Occipital lobe (tissue), 2 donors: ENCODE measurements around the gene GDPD5. TPM values are rescaled to one million over a fixed set of nuclear protein-coding genes. Genes with fewer than 3 reads are reported as not detected.

ENCODE experiments used
- DNase-seq: peaks from one replicate; lab custom pipeline; 2025; lab: John Stamatoyannopoulos, UW
- total RNA-seq: library from RNA; depleted of rRNA; stranded (reverse); fragments of >200 nt; gene quantifications from one replicate; pipeline ENCODE4 v1.2.3, GENCODE V29; 2014

The GDPD5 gene
- total RNA-seq, 1 donor from 2014 or later = 9.8 TPM

DNA sequence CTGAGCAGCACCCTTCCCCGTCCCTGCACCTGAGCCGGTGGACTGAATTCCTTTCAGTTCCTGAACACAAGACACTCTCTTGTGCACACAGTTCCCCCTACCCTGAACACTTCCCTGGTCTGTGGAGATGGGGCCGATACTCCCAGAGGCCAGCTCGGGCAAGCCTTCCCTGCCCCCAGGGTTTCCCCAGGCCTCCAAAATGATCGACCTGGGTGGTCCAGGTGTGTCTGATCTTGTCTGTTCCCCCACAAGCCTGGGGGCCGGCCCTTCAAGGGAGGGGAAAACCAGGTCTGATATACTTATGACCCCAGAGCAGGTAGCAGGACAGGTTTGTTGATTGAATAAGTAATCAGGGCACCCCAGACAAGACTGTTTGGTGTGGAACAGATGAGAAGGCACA lies 52.1 kb downstream of the GDPD5 start:
- no peak for DNase-seq

DNA sequence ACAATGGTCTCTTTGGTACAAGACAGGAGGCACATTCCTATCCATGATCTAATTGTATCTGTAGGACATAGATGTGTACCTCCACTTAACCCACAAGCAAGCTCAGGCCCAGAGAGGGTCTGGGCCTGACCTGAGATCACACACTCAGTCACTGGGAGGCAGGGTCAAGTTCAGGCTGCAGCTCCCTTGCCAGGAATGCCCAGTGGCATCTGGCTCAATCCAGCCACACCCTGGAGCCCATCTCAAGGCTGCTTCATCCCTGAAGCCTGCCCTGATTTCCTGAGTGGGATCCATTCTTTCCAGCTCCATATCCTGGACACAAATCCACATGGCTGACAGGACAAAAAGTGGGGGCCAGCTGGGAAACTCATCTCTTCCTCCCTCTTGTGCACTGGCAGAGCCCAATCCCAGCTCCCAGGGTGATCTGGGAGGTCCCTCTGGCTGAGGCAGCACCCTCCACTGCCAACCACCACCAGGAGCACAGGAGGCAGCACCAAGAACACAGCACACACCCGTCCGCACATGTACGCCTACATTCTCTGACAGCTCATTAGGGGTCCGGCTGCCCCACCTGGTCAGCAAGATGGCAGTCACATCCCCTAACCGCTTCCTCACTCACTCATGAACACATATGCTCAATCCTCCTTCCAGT lies 53.5 kb downstream of the GDPD5 start:
- no peak for DNase-seq

DNA sequence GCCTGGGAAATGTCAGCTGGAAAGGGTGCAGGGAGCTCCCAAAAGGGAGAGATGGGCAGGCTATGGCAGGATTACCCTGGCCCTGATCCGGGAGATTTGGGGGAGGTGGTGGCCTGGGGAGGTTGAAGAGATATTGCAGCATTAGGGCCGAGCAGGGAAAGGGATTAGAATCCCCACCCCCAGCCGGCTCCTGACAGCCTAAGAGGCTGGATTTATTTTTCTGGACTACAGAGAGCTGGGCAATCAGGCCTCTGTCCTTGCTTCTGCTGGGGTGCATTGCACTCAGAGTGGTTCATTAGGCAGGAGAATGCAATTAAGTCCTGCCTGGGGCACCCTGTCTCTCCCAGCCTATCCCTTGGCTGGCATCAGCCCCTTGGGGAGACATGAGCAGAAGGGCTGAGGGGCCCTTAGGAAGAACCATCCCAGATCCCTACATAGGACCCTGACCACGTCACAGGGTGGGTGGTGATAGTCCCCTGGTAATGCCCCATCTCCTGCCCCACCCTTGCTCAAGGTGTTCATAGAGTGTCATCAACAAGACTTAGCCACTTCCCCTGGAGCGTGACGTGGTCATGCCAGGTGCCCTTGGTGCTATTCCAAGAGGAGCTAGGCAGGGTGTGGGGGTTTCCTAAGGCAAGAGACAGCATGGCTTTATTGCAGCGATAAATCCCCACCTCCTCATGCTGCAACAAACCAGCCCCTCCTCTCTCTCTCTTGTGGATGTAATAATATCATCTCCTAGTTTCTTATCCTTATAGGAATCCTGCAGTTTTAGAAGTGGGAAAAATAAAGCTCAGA lies 54.4 kb downstream of the GDPD5 start:
- DNase-seq = no peak

DNA sequence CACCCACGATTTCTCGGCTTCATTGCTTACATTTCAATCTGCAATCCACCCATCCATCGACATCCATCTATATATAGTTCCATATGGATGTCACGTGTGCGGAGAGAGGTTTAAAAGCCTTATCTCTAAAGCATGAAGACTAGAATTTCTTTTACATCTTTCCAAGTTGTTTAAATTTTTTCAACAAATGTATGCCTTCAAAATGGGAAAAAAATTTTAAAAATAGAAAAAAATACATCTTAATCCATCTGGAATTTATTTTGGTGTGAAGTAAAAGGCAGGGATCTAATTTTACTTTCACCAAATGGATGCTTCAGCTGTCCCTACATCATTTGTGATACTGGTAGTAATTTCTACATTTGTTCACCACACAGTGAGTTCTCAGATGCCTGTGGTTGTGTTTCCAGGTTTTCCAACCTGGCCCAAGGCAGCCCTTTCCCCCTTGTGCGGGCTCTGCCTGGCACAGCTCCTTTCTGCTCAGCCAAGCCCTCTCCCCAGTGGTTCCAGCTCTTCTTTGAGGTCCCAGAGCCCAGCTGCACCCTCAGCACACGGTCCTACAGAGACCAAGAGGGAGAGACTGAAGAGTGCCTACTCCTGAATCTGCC lies 55.2 kb downstream of the GDPD5 start:
- DNase-seq = no peak

DNA sequence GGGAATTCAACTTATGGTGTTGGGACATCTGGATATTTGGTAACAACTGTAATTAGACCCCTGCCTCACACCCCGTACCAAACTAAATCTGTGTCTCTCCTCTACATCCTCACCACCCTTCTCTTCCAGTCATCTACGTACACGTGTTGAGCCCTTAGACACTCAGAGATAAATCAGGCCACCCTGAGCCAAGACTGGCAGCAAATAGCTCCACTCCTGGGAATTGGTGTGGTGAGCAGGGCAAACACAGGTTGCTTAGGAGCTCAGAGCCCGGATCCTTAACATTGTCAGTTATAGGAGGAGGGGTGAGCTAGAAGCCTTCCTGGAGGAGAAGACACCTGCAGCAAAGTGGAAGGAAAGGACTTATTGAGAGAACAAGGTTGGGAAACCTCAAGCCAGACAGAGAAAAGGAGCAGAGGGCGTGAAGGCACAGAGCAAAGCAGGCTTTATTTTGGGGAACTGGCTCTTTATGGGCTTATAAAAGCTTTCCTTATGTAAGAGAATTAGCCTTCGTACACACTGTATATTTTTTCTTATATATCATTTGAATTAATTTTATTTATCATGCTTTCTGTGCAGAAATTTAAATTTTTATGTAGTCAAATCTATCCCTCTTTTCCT lies 55.8 kb downstream of the GDPD5 start:
- DNase-seq = no peak

DNA sequence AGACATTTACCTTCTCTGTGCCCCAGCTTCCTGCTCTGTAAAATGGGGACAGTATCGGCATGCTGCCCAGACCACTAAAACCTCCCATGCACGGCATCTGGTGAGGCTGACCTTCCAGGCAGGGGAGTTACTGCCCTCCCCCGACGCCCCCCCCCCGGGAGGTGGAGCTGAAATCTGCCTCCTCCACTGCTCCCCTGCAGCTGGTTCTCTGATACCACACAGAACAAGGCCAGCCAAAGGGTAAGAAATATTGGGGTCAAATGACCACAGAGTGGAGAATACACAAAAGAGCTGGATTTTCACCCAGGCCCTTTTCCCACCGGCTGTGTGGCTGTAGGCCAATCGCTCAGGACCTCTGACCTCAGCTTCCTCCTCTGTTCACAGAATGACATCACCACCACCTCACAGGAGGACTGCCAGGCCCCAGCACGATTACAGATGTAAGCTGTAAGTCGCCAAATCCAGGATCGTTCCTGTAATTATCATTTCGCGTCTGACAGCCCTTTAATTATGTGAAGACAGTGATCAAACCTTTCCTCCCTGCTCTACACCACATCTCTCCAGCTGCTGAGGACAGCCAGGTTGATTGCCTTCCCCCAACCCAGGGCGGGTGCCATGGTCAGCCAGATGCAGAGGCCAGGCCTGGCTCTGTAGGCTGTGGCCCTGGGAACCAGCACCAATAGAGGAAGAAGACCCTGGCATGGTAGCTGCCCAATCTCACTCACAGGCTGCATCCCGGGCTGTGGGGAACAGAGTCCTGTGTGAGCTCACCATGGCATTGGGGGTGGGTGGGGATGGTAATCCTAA lies 57.0 kb downstream of the GDPD5 start:
- DNase-seq = no peak

DNA sequence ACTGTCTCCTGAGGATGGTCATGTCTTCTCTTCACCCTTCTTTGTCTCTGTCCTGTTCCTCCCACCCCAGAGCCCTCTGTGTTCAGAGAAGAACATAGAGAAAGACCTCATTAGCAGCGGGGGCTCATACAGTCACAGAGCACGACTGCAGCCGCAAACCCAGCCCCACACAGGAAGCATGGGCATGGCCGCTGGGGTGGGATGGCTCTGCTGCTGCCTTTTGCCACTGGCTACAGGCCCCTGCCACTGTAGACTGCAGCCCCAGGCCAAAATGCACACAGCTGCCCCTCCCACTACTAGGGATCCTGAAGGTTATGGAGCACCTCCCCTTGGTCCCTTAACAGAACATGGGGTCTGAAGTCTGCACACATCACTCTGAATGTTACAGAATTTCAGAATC lies 57.9 kb downstream of the GDPD5 start:
- no peak for DNase-seq

DNA sequence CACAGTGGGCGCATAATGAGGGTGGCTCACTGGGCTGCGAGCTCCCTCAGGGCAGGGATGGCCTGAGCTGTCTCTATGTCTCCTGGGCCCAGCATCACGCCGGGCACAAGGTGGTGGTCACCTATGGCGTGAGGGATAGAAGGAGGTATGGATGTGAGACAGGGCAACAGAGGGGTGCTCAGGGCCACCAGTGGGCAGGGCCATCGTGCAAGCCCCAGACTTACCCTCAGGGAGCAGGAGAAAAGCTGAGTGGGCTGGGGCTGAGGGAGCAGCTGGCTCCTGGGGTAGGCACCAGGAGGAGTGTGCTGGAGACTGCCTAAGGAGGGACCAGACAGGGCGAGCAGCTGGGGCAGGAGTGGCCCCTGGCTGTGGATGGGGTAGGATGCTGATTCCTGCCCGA lies 58.4 kb downstream of the GDPD5 start:
- no peak for DNase-seq

DNA sequence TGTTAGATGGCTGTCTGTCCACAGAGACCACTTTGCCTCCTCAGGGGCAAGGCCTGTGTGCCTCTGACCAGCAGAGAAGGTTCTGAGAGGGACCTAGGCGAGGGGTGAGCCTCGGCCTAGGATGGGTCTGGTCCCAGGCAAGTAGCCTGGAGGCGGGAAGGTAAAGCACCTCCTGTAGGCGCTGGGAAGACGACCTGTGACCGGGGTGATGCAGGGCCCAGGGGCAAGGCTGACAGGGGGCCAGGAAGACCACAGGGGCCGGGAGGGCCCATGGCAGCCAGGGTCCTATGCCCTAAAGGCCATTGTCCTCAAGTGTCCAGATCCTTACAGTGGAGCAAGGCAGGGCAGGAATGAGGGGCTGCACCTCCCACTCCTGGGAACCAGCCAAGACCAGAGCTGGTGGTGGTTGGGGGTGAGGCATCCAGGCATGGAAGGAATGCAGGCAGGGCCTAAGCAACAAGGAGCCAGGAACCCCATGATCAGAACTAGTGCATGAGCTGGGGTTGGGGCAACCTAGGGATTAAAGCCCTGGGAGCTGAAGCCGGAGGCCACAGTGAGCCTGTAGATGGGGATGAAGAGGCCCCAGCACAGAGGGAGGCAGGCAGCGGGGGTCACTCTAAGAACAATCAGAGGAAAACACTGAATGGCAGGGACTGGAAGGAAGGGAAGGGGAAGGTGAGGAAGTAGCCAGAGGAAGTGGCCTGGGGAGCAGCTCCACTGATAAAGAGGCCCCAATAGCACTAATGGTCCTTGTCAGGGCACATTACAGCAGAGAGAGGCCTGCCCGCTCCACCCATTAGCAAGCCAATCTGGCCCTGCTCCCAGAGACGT lies 59.8 kb downstream of the GDPD5 start:
- no peak for DNase-seq

DNA sequence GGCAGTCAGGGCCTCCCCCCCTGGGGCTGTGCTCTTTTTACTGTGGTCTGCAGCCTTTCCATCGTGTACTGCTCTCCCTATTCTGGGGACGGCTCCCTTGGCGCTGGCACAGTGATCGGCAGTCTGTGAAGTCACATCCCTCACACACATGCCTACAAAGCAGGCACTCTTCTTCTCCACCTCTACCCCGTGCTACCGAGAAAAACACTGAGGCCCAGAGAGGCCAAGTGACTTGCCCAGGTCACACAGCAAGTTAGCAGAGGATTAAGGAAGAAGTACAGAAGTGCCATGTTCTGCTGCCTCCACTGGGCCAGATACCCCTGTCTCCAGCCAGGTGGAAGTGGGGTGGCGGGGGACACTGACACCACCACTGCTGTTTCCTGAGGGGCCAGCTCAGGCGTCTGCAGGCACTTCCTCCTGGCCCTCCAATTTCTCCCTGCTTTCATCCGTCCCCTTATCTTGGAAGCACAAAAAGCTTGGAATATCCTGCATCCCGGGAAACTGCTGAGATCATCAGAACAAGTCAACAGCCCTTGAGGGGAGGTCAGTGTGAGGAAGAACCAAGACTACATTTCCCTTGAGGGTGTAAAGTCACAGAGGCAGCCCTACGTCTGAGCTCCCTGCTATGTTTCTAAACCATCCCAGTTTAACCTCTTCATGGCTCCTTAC lies 62.5 kb downstream of the GDPD5 start:
- no peak for DNase-seq

DNA sequence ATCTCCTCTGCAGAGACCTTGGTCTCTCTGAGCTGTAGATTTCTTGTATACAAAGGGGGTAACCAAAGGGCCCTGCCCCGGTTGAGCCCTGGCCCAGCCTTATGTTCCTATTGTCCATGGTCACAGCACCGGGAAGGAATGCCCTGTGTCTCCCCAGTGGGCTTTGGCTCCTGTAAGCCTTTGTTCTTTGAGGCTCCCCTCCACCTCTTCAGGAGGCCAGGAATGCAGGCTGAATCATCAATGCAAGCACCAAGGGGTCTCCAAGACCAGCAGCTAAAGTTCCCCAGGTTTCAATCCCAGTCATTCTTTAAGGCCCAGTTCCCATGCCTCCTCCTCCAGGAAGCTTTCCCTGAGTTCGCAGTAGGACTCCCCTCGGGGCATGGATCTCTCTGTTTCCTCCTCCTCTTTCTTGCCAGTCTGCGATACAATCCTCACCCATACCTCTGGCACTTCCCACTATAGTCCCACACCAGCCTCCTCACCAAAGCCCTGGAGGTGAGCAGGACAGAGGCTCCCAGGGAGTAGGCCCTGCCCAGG lies 63.6 kb downstream of the GDPD5 start:
- DNase-seq = no peak

DNA sequence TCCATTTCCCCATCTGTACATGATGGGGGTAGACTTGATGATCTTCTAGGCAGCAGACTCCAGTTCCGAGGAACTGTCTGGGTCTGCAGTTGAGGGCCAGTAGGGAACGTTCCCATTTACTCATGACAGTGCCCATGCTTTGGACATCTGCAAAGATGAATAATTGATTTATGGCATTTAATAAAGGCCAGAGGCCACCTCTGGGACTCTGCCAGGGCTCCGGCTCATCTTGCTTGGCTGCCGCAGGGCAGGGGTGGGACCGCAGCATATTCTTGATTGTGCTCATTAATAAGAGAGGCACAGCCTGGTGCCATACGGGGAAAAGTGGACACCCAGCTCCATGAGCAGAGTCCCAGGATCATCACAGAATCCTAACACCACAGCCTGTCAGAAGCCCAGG lies 64.6 kb downstream of the GDPD5 start:
- DNase-seq = no peak

DNA sequence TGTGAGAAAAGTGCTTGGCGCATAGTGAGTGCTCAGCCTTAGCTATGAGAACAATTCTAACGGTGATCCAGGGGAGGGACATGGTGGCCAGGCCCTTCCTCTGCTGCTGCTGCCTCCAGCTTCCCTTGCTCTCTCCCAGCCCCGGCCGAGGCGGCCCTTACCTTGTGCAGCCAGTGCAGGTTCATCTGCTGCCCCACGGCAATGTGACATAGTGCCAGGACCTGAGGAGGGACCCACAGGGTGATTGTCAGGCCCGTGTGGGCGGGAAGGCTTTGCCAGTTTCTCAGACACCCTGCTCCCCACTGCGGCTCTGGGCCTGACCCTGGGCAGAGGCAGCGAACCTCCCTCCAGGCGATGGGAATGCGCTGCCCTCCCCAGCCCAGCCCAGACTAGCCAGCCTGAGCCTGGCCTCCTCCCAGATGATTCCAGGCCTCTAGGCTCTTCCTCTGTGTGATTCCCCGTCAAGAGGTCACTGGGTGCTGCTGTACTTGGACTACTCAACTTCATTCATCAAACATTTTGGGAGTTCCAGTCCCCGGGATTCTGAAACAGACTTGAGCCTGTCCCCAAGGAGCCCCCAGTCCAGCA lies 69.1 kb downstream of the GDPD5 start:
- DNase-seq = no peak

DNA sequence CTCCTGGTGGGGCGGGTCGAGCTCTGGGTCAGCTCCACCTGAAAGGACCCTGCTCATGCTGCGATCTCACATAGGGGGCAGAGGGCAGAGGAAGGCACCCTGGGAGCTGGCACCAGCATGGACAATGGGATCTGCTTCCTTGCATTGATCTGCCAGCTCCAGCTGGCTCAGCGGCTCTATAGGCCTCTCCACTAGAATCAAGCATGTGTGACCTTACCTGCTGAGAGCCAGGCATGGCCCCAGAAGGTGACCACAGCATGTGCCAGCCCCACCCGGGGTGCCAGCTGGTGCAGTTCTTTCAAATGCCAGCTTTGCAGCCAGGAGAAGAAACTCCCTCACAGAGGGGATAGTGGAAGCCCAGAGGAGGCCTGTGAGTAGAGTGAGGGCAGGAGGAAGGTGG lies 70.8 kb downstream of the GDPD5 start:
- no peak for DNase-seq

DNA sequence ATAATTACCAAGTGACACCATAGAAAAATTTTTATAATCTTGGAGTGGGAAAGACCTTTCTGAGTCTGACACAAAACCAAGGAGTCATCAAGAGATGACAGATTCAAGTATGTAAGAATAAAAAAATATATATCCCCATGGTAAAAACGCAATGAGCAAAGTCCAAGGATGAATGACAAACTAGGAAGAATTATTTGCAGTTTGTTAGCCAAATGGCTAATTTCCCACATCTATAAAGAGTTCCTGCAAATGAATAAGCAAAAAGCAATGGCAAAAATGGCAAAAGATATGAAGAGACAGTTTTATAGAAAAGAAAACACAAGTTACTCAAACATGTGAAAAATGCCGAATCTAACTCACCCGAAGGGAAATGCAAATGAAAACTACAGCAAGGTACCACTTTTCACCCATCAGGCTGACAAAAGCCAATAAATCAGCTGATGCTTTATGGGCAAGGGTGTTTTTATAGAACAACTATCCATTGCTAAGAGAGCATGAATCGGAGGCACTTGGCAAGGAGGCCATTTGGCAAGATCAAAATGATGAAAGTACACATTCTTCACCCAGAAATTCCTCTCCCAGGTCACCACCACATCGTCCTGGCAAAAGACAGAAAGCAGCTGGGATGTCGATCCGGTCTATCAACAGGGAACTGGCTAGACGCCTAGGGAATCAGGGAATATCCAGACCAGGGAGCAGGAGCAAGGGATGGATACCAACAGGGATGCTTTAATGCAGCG lies 71.7 kb downstream of the GDPD5 start:
- DNase-seq = no peak

DNA sequence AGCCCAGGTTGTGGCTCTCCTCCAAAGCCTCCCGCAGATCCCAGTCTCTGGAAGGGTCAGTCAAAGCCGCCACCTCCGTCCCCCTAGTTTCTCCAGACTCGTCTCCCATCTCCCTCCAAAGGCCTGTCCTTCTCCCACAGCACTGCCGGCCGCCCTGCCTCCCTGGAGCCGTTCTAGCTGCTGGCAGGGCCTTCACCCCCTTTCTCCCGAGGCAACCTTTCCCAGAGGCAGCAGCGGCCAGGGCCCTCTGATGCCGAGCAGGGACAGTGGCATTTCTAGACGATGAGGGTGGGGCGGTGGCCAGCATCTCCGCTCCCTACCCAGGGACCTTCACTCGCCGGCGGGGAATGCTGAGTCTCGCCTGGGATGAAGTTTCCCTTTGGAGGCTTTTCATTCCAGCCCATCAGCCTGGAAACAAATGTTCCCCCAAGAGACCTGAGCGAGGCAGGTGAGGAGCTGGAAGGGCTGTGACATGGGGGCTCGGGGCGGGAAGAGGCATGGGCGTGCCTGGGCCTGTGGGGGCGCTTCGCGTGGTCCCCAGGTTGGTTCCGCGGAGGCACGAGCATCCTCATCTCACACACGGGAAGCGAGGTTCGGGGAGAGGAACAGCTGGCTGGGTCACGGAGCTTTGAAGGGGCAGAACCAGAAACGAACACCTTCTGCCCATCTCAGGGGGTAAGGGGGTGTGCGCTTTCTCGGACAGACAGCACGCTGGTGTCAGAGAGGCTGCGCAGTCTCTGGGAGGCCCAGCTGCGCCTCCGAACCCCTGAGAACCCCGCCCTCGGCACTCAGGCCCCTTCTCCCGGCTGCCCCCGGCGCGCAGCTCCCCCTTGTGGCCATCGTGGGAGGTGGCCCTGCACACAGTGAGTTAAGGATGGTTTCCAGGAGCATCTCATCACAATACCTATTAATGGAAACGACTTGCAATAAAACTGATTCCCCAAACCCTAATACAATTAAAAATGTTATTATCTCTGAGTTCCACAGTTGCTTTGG lies 74.6 kb downstream of the GDPD5 start:
- no peak for DNase-seq

DNA sequence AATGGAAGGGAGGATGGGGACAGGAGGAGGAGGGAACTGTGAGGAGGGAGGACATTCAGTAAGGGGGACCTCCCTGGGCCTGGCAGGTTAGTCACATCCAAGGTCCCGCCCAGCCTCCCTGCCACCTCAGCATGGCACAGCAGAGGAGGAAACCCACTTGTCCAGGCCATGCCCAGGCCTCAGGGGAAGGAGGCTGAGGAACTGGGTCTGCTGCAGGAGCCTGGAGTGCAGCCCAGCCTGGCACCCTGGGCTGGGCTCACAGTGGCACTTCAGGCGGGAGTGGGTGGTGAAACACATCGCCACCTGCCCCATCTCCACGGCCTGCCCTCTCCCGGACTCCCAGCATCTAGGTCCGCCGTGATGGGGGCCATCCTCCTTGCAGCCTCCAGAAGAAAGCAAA lies 75.5 kb downstream of the GDPD5 start:
- DNase-seq = no peak
